IMR-90 (cell line): ENCODE results near the gene MAP3K9. TPM values are rescaled to one million over a fixed set of nuclear protein-coding genes. Genes with fewer than 3 reads are reported as not detected.

Experiments
- ATAC-seq: fragments of 200-7000 bp; cut with Tn5 transposase; 2 replicates; pipeline ENCODE4 v1.9.1; 2020; ENCODE audit warnings: low read depth, mild to moderate bottlenecking, moderate library complexity
- BruUV-seq: library from RNA; stranded (reverse); fragments of 400-500 nt; replicated peaks from 2 replicates; lab custom pipeline; 2021; lab: Mats Ljungman, UMichigan
- CTCF ChIA-PET: fragments of 300-600 bp; formaldehyde crosslinking; extraction: SDS; loops from one replicate; lab custom pipeline; 2021; ENCODE audit warnings: antibody characterized with exemption; lab: Yijun Ruan, JAX
- POLR2A ChIA-PET: fragments of 300-600 bp; sonication (Branson Sonifier 250); formaldehyde crosslinking; loops from one replicate; lab custom pipeline; 2022; ENCODE audit warnings: antibody characterized with exemption; ENCODE audit not compliant: unreplicated experiment; lab: Charles Lee
- DNase-seq: peaks from one replicate; pipeline ENCODE4 v3.0.0; 2013
- H2AFZ ChIP-seq: replicated peaks from 2 replicates; pipeline ENCODE3; 2013; ENCODE audit warnings: low read length, mild to moderate bottlenecking; ENCODE audit not compliant: poor library complexity
- H2AK5ac ChIP-seq: 2 replicates; pipeline ENCODE4 v1.6.1; 2013; ENCODE audit warnings: low read depth, low read length, inconsistent platforms
- H2AK9ac ChIP-seq: replicated peaks from 2 replicates; pipeline ENCODE3; 2013; ENCODE audit warnings: mild to moderate bottlenecking, low read depth, low read length, moderate library complexity; ENCODE audit not compliant: poor library complexity
- H2BK120ac ChIP-seq: 2 replicates; pipeline ENCODE4 v1.6.1; 2013; ENCODE audit warnings: low read depth, low read length, inconsistent platforms
- H2BK15ac ChIP-seq: 3 replicates; pipeline ENCODE4 v1.6.1; 2013; ENCODE audit warnings: low read depth, low read length, inconsistent platforms
- H2BK20ac ChIP-seq: 2 replicates; pipeline ENCODE4 v1.6.1; 2013; ENCODE audit warnings: low read depth, mild to moderate bottlenecking, inconsistent platforms, low read length, moderate library complexity
- H2BK5ac ChIP-seq: 2 replicates; pipeline ENCODE4 v1.6.1; 2013; ENCODE audit warnings: mild to moderate bottlenecking, low read depth, low read length, inconsistent platforms; ENCODE audit not compliant: poor library complexity, severe bottlenecking
- H3K14ac ChIP-seq: replicated peaks from 2 replicates; pipeline ENCODE4 v1.6.1; 2013; ENCODE audit warnings: low read depth, low read length, inconsistent platforms
- H3K18ac ChIP-seq: 2 replicates; pipeline ENCODE4 v1.6.1; 2013; ENCODE audit warnings: low read depth, low read length, control low read depth
- H3K23ac ChIP-seq: 2 replicates; pipeline ENCODE4 v1.6.1; 2013; ENCODE audit warnings: low read depth, low read length, inconsistent platforms
- H3K27ac ChIP-seq: 2 replicates; pipeline ENCODE4 v1.5.1; 2013; ENCODE audit warnings: mild to moderate bottlenecking, control low read depth, low read length; ENCODE audit not compliant: insufficient read depth
- H3K27me3 ChIP-seq: 2 replicates; pipeline ENCODE4 v1.6.1; 2013; ENCODE audit warnings: low read length; ENCODE audit not compliant: control insufficient read depth, insufficient read depth
- H3K36me3 ChIP-seq: 2 replicates; pipeline ENCODE4 v1.6.1; 2013; ENCODE audit warnings: low read length, mixed read lengths; ENCODE audit not compliant: control insufficient read depth, insufficient read depth
- H3K4ac ChIP-seq: 2 replicates; pipeline ENCODE4 v1.6.1; 2013; ENCODE audit warnings: low read depth, low read length, inconsistent platforms
- H3K4me1 ChIP-seq: 2 replicates; pipeline ENCODE4 v1.6.1; 2013; ENCODE audit warnings: low read length, mixed read lengths; ENCODE audit not compliant: control insufficient read depth, insufficient read depth
- H3K4me2 ChIP-seq: 2 replicates; pipeline ENCODE4 v1.6.1; 2013; ENCODE audit warnings: low read depth, mild to moderate bottlenecking, control low read depth, low read length, moderate library complexity
- H3K4me3 ChIP-seq: 2 replicates; pipeline ENCODE4 v1.5.1; 2013; ENCODE audit warnings: low read depth, mild to moderate bottlenecking, control low read depth, low read length, moderate library complexity; ENCODE audit not compliant: insufficient read depth
- H3K56ac ChIP-seq: 2 replicates; pipeline ENCODE4 v1.6.1; 2013; ENCODE audit warnings: low read length, inconsistent platforms; ENCODE audit not compliant: insufficient read depth; ENCODE audit errors: extremely low read depth
- H3K79me1 ChIP-seq, 2 experiments: 2 replicates each; pipeline ENCODE4 v1.6.1; 2013; ENCODE audit warnings: low read length in 2 of 2, inconsistent platforms in 1 of 2, low read depth in 1 of 2
- H3K9ac ChIP-seq: 2 replicates; pipeline ENCODE4 v1.6.1; 2013; ENCODE audit warnings: low read depth, low read length, control low read depth
- H3K9me1 ChIP-seq: 2 replicates; pipeline ENCODE4 v1.6.1; 2013; ENCODE audit warnings: low read length, inconsistent platforms; ENCODE audit not compliant: insufficient read depth
- H3K9me3 ChIP-seq: 2 replicates; pipeline ENCODE4 v1.6.1; 2013; ENCODE audit warnings: low read length; ENCODE audit not compliant: control insufficient read depth, insufficient read depth
- H4K20me1 ChIP-seq: 2 replicates; pipeline ENCODE4 v1.6.1; 2013; ENCODE audit warnings: low read length, inconsistent platforms; ENCODE audit not compliant: insufficient read depth
- H4K5ac ChIP-seq: 2 replicates; pipeline ENCODE4 v1.6.1; 2013; ENCODE audit warnings: mild to moderate bottlenecking, low read depth, low read length, control low read depth
- H4K8ac ChIP-seq, 2 experiments: 2 replicates each; pipeline ENCODE4 v1.6.1; 2013; ENCODE audit warnings: low read depth in 2 of 2, low read length in 2 of 2, control low read depth in 1 of 2, inconsistent platforms in 1 of 2
- H4K91ac ChIP-seq: 2 replicates; pipeline ENCODE4 v1.6.1; 2013; ENCODE audit warnings: low read depth, low read length, inconsistent platforms; ENCODE audit not compliant: insufficient read depth
- CEBPB ChIP-seq: IDR thresholded peaks from 2 replicates; pipeline ENCODE4 v1.6.1; 2012; ENCODE audit warnings: low read depth, low read length, improper control_type of control experiment
- CTCF ChIP-seq: conservative IDR thresholded peaks from 2 replicates; pipeline ENCODE4 v1.5.1; 2012; ENCODE audit warnings: mild to moderate bottlenecking, low read depth, low read length, improper control_type of control experiment
- MAZ ChIP-seq: IDR thresholded peaks from 2 replicates; pipeline ENCODE4 v1.6.1; 2012; ENCODE audit warnings: low read depth, mild to moderate bottlenecking, low read length, improper control_type of control experiment, moderate library complexity, borderline replicate concordance
- MXI1 ChIP-seq: IDR thresholded peaks from 2 replicates; pipeline ENCODE4 v1.6.1; 2012; ENCODE audit warnings: low read depth, mild to moderate bottlenecking, low read length, moderate library complexity, borderline replicate concordance
- RCOR1 ChIP-seq: IDR thresholded peaks from 2 replicates; pipeline ENCODE4 v1.6.1; 2012; ENCODE audit warnings: mild to moderate bottlenecking, low read length, improper control_type of control experiment; ENCODE audit not compliant: insufficient replicate concordance
- WGBS, 2 experiments: methylation state at CpG; one replicate each; pipeline versions ENCODE4 v1.1.5 to v1.1.7; 2013; ENCODE audit warnings: missing lambda C conversion rate in 2 of 2; ENCODE audit not compliant: insufficient read length in 1 of 2; ENCODE audit errors: extremely low coverage in 2 of 2; 5-methylcytosine and 5-hydroxymethylcytosine counted together
- dilution Hi-C: fragments of 300-500 bp; cut with HindIII; formaldehyde crosslinking; loops from one replicate; pipeline ENCODE4 v1.14.3; 2018; ENCODE audit warnings: low sequenced_read_pairs; ENCODE audit not compliant: unreplicated experiment
- in situ Hi-C: fragments of 300-500 bp; cut with MboI; formaldehyde crosslinking; loops from 3 replicates; pipeline ENCODE4 v1.14.3; 2019; ENCODE audit warnings: low sequenced_read_pairs, inconsistent platforms, mixed read lengths
- intact Hi-C: fragments of 100-400 bp; cut with micrococcal nuclease; formaldehyde crosslinking; loops from 2 replicates; pipeline ENCODE4 v1.10.0; 2022
- polyA plus RNA-seq, 3 experiments: library from polyadenylated mRNA; depleted of rRNA; stranded (reverse); fragments of >200 nt; gene quantifications; 2 replicates each; pipeline ENCODE4 v1.2.3, GENCODE V29; 2012; ENCODE audit warnings: low replicate concordance in 1 of 3
- total RNA-seq: library from RNA; depleted of rRNA; stranded (reverse); fragments of >200 nt; gene quantifications from 2 replicates; pipeline ENCODE4 v1.2.3, GENCODE V29; 2012

Gene MAP3K9
- total and polyA plus RNA-seq, 2 of the 4 experiments (the other 2 are of a cell fraction), result 0.17 to 0.18 TPM

GRCh38 chr14:70789361-70789760 is 20.0 kb downstream of the MAP3K9 start:
- no peak overlapping the region for H3K56ac ChIP-seq
- H2BK120ac ChIP-seq, result no peak overlapping the region
- H3K18ac ChIP-seq, result no peak overlapping the region
- no CpG with 5 or more reads among the region's 4 CpGs for WGBS, 2 experiments
- H2AK5ac ChIP-seq, result no peak overlapping the region
- H3K9ac ChIP-seq, result no peak overlapping the region
- no peak overlapping the region for H4K8ac ChIP-seq
- H2BK15ac ChIP-seq, result no peak overlapping the region
- H3K4ac ChIP-seq, result no peak overlapping the region
- in situ Hi-C loops (no loop called here), dilution Hi-C loops (no loop called here), intact Hi-C loops (no loop called here)
- H3K4me2 ChIP-seq, result no peak overlapping the region
- no peak overlapping the region for H2AK9ac ChIP-seq
- H4K20me1 ChIP-seq, result no peaks in the 10 kb centered on the region
- ChIA-PET POLR2A (no interaction called here), CTCF (no interaction called here)
- H3K27ac ChIP-seq, result no peak overlapping the region
- no TSS peak for BruUV-seq
- H3K4me1 ChIP-seq, result no peaks in the 10 kb centered on the region
- no peak overlapping the region for H2BK20ac ChIP-seq
- H3K27me3 ChIP-seq, result peaks cover 2% of the 10 kb centered on the region; the same call in 1 of the 2 replicates
- no peak overlapping the region for H4K91ac ChIP-seq
- ATAC-seq, result peak; percentile 42; the same call in 1 of the 2 replicates
- peak; percentile 70 for DNase-seq
- H3K9me3 ChIP-seq, result no peaks in the 10 kb centered on the region
- H2BK5ac ChIP-seq, result no peak overlapping the region
- H3K14ac ChIP-seq, result no peak overlapping the region
- no peak overlapping the region for H3K4me3 ChIP-seq
- H3K36me3 ChIP-seq, result no peaks in the 10 kb centered on the region
- H4K5ac ChIP-seq, result no peak overlapping the region
- H3K9me1 ChIP-seq, result no peaks in the 10 kb centered on the region
- no peaks in the 10 kb centered on the region for H3K79me1 ChIP-seq
- TF ChIP-seq MXI1 (no peak), RCOR1 (no peak), MAZ (no peak), CEBPB (no peak), CTCF (no peak)
- no peak overlapping the region for H2AFZ ChIP-seq
- no peak overlapping the region for H3K23ac ChIP-seq
